ENCODE measurements around the gene CADPS. TPM values are rescaled to one million over a fixed set of nuclear protein-coding genes. Genes with fewer than 3 reads are reported as not detected.

The CADPS gene
- total RNA-seq, 2 donors from 2014 or later: 11.7 to 20.8 TPM

DNA sequence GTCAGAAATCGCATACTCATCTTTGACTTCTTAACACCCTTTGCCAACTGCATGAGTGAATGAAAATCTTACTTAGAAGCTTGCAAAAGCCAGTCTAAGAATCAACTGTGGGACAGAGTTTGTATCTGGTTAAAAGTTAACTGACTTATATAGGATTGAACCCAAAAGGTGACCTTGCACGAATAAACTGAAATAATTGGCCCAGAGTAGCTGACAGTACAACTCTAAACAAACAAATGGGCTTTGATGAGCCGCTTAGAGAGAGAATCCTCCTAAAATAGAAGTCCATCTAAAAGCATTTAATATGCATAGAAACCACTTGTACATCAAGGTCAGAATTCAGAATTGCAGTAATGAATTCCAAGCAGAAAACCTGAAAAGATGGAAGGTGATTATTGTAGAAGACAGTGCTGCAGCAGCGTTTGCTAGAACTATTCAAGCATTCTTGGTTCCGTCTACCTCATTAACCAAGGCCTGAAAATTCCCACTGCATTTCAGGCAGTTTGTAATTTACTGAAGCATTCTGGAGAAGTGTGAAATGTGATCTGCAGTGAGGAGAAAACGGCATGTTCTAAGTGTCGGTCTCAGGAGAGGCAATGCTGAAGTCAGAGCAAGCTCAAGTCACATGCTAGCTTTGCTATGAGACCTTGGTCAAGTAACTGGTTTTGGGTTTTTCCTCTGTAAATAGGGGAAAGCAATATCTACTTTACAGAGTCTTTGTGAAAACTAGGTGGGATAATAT is 103.7 kb downstream of the CADPS start:
- Mint-ChIP-seq H3K9me3 (no peaks in the 10 kb centered on the region), H3K4me1 (peaks cover 10% of the 10 kb centered on the region), H3K36me3 (ENCODE audit: low read depth) (no peaks in the 10 kb centered on the region), H3K4me3 (no peak overlapping the region), H3K27me3 (ENCODE audit: insufficient read depth) (no peaks in the 10 kb centered on the region), H3K27ac (no peak overlapping the region)
- WGBS, 2 experiments (ENCODE audit: insufficient coverage in 1 of 2, insufficient read length in 1 of 2): 90% methylated on average over 6 to 7 of the region's 7 CpGs
- Histone ChIP-seq H3K9me3 (ENCODE audit: control insufficient read depth, low read length) (no peaks in the 10 kb centered on the region), H3K36me3 (ENCODE audit: control insufficient read depth, insufficient read depth, low read length) (no peaks in the 10 kb centered on the region), H3K9ac (ENCODE audit: extremely low read depth, low read length, poor library complexity, severe bottlenecking) (no peak overlapping the region), H3K27me3 (ENCODE audit: control insufficient read depth, insufficient read depth, low read length, poor library complexity, severe bottlenecking) (no peaks in the 10 kb centered on the region), H3K4me3 (ENCODE audit: low read length) (no peak overlapping the region), H3K4me1 (ENCODE audit: control insufficient read depth, insufficient read depth, low read length) (peaks cover 4% of the 10 kb centered on the region), H3K27ac (ENCODE audit: low read depth, low read length) (no peak overlapping the region)
- no peak for DNase-seq
- TF ChIP-seq, protein P1, sequence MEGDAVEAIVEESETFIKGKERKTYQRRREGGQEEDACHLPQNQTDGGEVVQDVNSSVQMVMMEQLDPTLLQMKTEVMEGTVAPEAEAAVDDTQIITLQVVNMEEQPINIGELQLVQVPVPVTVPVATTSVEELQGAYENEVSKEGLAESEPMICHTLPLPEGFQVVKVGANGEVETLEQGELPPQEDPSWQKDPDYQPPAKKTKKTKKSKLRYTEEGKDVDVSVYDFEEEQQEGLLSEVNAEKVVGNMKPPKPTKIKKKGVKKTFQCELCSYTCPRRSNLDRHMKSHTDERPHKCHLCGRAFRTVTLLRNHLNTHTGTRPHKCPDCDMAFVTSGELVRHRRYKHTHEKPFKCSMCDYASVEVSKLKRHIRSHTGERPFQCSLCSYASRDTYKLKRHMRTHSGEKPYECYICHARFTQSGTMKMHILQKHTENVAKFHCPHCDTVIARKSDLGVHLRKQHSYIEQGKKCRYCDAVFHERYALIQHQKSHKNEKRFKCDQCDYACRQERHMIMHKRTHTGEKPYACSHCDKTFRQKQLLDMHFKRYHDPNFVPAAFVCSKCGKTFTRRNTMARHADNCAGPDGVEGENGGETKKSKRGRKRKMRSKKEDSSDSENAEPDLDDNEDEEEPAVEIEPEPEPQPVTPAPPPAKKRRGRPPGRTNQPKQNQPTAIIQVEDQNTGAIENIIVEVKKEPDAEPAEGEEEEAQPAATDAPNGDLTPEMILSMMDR (conservative IDR thresholded peaks at IDR 0.05): no peak

DNA sequence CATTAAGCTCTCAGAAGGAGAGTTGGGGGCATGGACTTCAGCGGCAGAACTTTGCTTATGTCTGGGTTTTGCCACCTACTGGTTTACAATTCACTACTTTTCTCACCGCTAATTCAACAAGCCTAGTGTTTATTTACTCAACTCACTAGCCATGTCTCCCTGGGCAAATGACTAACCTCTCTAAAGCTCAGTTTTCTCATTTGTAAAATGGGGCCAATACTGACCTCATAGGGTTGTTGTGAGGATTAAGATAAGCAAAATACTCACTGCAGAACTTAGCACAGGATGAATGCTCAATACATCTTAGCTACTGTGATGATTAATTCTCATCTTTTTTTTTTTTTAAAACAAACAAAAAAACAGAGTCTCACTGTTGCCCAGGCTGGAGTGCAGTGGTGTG is 106.3 kb downstream of the CADPS start:
- Mint-ChIP-seq H3K27me3 (ENCODE audit: insufficient read depth) (no peaks in the 10 kb centered on the region), H3K36me3 (ENCODE audit: low read depth) (no peaks in the 10 kb centered on the region), H3K4me3 (no peak overlapping the region), H3K4me1 (peaks cover 10% of the 10 kb centered on the region), H3K27ac (no peak overlapping the region), H3K9me3 (no peaks in the 10 kb centered on the region)
- no peak for DNase-seq
- TF ChIP-seq, protein P1 (conservative IDR thresholded peaks at IDR 0.05): no peak
- no peak overlapping the region for H3K4me3 ChIP-seq (ENCODE audit: low read length)
- H3K9ac ChIP-seq (ENCODE audit: extremely low read depth, low read length, poor library complexity, severe bottlenecking): no peak overlapping the region
- H3K4me1 ChIP-seq (ENCODE audit: control insufficient read depth, insufficient read depth, low read length): peaks cover 4% of the 10 kb centered on the region
- no peaks in the 10 kb centered on the region for H3K36me3 ChIP-seq (ENCODE audit: control insufficient read depth, insufficient read depth, low read length)
- H3K27ac ChIP-seq (ENCODE audit: low read depth, low read length): no peak overlapping the region
- no peaks in the 10 kb centered on the region for H3K9me3 ChIP-seq (ENCODE audit: control insufficient read depth, low read length)
- WGBS, 2 experiments (ENCODE audit: insufficient coverage in 1 of 2, insufficient read length in 1 of 2): 64 to 75% methylated on average over 1 to 2 of the region's 2 CpGs
- H3K27me3 ChIP-seq (ENCODE audit: control insufficient read depth, insufficient read depth, low read length, poor library complexity, severe bottlenecking): no peaks in the 10 kb centered on the region

DNA sequence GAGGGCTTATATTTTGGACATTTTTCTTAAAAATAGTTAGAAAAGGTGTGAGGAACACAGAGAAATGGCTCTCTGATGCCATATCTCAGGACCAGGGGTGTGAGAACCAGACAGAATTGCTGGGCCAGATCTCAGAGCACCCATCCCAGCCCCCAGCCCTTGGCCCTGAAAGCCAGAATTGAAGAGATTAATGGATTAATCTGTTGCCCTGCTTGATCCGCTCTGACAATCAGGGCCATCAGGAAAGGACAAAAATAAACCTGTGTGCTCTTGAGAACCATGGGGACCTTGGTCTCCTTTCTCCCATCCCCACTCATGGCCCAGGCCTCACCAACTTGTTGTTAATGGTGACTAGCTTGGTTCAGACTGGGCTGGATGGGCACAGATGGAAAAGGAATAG is 113.5 kb downstream of the CADPS start:
- H3K9ac ChIP-seq (ENCODE audit: extremely low read depth, low read length, poor library complexity, severe bottlenecking): no peak overlapping the region
- TF ChIP-seq, protein P1 (conservative IDR thresholded peaks at IDR 0.05): no peak
- DNase-seq: no peak
- H3K9me3 ChIP-seq (ENCODE audit: control insufficient read depth, low read length): no peaks in the 10 kb centered on the region
- Mint-ChIP-seq H3K27ac (no peak overlapping the region), H3K4me1 (peaks cover 10% of the 10 kb centered on the region), H3K9me3 (no peaks in the 10 kb centered on the region), H3K36me3 (ENCODE audit: low read depth) (no peaks in the 10 kb centered on the region), H3K27me3 (ENCODE audit: insufficient read depth) (no peaks in the 10 kb centered on the region), H3K4me3 (no peak overlapping the region)
- no peaks in the 10 kb centered on the region for H3K4me1 ChIP-seq (ENCODE audit: control insufficient read depth, insufficient read depth, low read length)
- WGBS, 2 experiments (ENCODE audit: insufficient coverage in 1 of 2, insufficient read length in 1 of 2): 95% methylated on average over 1 of the region's 1 CpG; no CpG with 5 or more reads in 1 of the 2 experiments
- no peak overlapping the region for H3K27ac ChIP-seq (ENCODE audit: low read depth, low read length)
- no peaks in the 10 kb centered on the region for H3K27me3 ChIP-seq (ENCODE audit: control insufficient read depth, insufficient read depth, low read length, poor library complexity, severe bottlenecking)
- H3K4me3 ChIP-seq (ENCODE audit: low read length): no peak overlapping the region
- H3K36me3 ChIP-seq (ENCODE audit: control insufficient read depth, insufficient read depth, low read length): no peaks in the 10 kb centered on the region

Measured in endodermal cell (in vitro differentiated cells).